HCT116 (cell line): Measurements from ENCODE around the gene LSAMP. TPM values are rescaled to one million over a fixed set of nuclear protein-coding genes. Genes with fewer than 3 reads are reported as not detected.

Experiments used
- ATAC-seq: fragments of 200-7000 bp; cut with Tn5 transposase; 2 replicates; pipeline ENCODE4 v1.9.1; 2020; ENCODE audit warnings: mild to moderate bottlenecking, moderate library complexity
- BruUV-seq: library from RNA; stranded (reverse); fragments of 400-500 nt; replicated peaks from 2 replicates; lab custom pipeline; 2021; lab: Mats Ljungman, UMichigan
- CTCF ChIA-PET: fragments of 300-600 bp; sonication (Branson Sonifier 250); formaldehyde crosslinking; loops from one replicate; lab custom pipeline; 2021; ENCODE audit warnings: antibody characterized with exemption; lab: Charles Lee
- POLR2A ChIA-PET: fragments of 300-600, 350-600 bp; sonication (Branson Sonifier 250); formaldehyde crosslinking; loops from one replicate; lab custom pipeline; 2021; ENCODE audit warnings: antibody characterized with exemption; lab: Charles Lee
- RAD21 ChIA-PET, 2 experiments: fragments of 300-600 bp; sonication (Branson Sonifier 250); formaldehyde crosslinking; loops; one replicate each; lab custom pipeline; 2023; ENCODE audit warnings: low total read pairs in 2 of 2; ENCODE audit not compliant: uncharacterized antibody in 2 of 2, unreplicated experiment in 2 of 2, low non-redundant PET in 1 of 2; lab: Charles Lee
- DNase-seq: peaks from one replicate; pipeline ENCODE4 v3.0.0-alpha.2; 2010; ENCODE audit warnings: low read depth, low spot score
- H2AFZ ChIP-seq: fragments of 200-600 bp; shearing (Covaris generic), sonication (generic); 2 replicates; pipeline ENCODE4 v1.6.1; 2017; ENCODE audit warnings: low read depth, mixed run types, mixed read lengths, antibody characterized with exemption, low read length; ENCODE audit not compliant: poor library complexity, severe bottlenecking
- H3K27ac ChIP-seq: 2 replicates; pipeline ENCODE4 v1.5.1; 2012; ENCODE audit warnings: low read depth, low read length
- H3K27me3 ChIP-seq: fragments of 200-600 bp; sonication (generic); 2 replicates; pipeline ENCODE4 v1.6.1; 2016; ENCODE audit warnings: mixed run types, low read length, mixed read lengths; ENCODE audit not compliant: insufficient read depth
- H3K36me3 ChIP-seq, 2 experiments: fragments of 200-500 bp in 1 of 2; fragments of 200-600 bp in 1 of 2; sonication (Bioruptor generic) in 1 of 2; sonication (generic) in 1 of 2; 2 replicates each; pipeline versions ENCODE4 v1.5.1 to v1.6.1; 2014 to 2016; ENCODE audit warnings: low read length in 2 of 2, inconsistent platforms in 1 of 2, mixed read lengths in 1 of 2, mixed run types in 1 of 2; ENCODE audit not compliant: insufficient read depth in 2 of 2, control insufficient read depth in 1 of 2
- H3K4me1 ChIP-seq, 2 experiments: fragments of 200-600 bp in 1 of 2; sonication (generic) in 1 of 2; 2 replicates each; pipeline versions ENCODE4 v1.5.1 to v1.6.1; 2012 to 2017; ENCODE audit warnings: low read length in 2 of 2, inconsistent platforms in 1 of 2, mild to moderate bottlenecking in 1 of 2, mixed read lengths in 1 of 2, mixed run types in 1 of 2, moderate library complexity in 1 of 2; ENCODE audit not compliant: insufficient read depth in 2 of 2, control insufficient read depth in 1 of 2
- H3K4me2 ChIP-seq: fragments of 200-600 bp; sonication (generic); 2 replicates; pipeline ENCODE4 v1.6.1; 2017; ENCODE audit warnings: mixed run types, low read length, mixed read lengths
- H3K4me3 ChIP-seq, 2 experiments: fragments of 200-600 bp in 1 of 2; sonication (generic) in 1 of 2; replicated peaks in 1 of 2; 2 replicates each; pipeline ENCODE4 v1.5.1; 2011 to 2016; ENCODE audit warnings: low read length in 2 of 2, control low read depth in 1 of 2, low read depth in 1 of 2, mild to moderate bottlenecking in 1 of 2, mixed read lengths in 1 of 2, mixed run types in 1 of 2
- H3K79me2 ChIP-seq: fragments of 200-600 bp; sonication (generic); 2 replicates; pipeline ENCODE4 v1.6.1; 2017; ENCODE audit warnings: mild to moderate bottlenecking, mixed run types, low read length, moderate library complexity, mixed read lengths; ENCODE audit not compliant: insufficient read depth
- H3K9ac ChIP-seq: fragments of 200-600 bp; sonication (generic); 2 replicates; pipeline ENCODE4 v1.6.1; 2016; ENCODE audit warnings: low read length, mixed read lengths
- H3K9me2 ChIP-seq: fragments of 200-600 bp; sonication (generic), shearing (Covaris generic); 2 replicates; pipeline ENCODE4 v1.6.1; 2017; ENCODE audit warnings: mixed run types, mild to moderate bottlenecking, moderate library complexity; ENCODE audit not compliant: insufficient read depth
- H3K9me3 ChIP-seq, 2 experiments: fragments of 200-500 bp in 1 of 2; fragments of 200-600 bp in 1 of 2; sonication (Bioruptor generic) in 1 of 2; sonication (generic) in 1 of 2; 2 replicates each; pipeline ENCODE4 v1.6.1; 2014 to 2017; ENCODE audit warnings: low read length in 2 of 2, mixed read lengths in 2 of 2, inconsistent platforms in 1 of 2, low read depth in 1 of 2, mild to moderate bottlenecking in 1 of 2, mixed run types in 1 of 2, moderate library complexity in 1 of 2; ENCODE audit not compliant: control insufficient read depth in 1 of 2, insufficient read depth in 1 of 2
- H4K20me1 ChIP-seq: fragments of 200-600 bp; sonication (generic), shearing (Covaris generic); 2 replicates; pipeline ENCODE4 v1.6.1; 2017; ENCODE audit warnings: mixed run types, mild to moderate bottlenecking, moderate library complexity; ENCODE audit not compliant: insufficient read depth
- ATF3 ChIP-seq: IDR thresholded peaks from 2 replicates; pipeline ENCODE4 v1.6.1; 2012
- CEBPB ChIP-seq: IDR thresholded peaks from 2 replicates; pipeline ENCODE4 v1.6.1; 2012; ENCODE audit warnings: low read depth
- EGR1 ChIP-seq: IDR thresholded peaks from 2 replicates; pipeline ENCODE4 v1.6.1; 2012; ENCODE audit warnings: low read depth
- EZH2phosphoT487 ChIP-seq: fragments of 200-600 bp; IDR thresholded peaks from 2 replicates; pipeline ENCODE4 v1.6.1; 2018; ENCODE audit warnings: antibody characterized with exemption, borderline replicate concordance
- FOSL1 ChIP-seq: IDR thresholded peaks from 2 replicates; pipeline ENCODE4 v1.6.1; 2012; ENCODE audit warnings: low read depth
- JUND ChIP-seq: IDR thresholded peaks from 2 replicates; pipeline ENCODE4 v1.6.1; 2012
- POLR2AphosphoS5 ChIP-seq: IDR thresholded peaks from 2 replicates; pipeline ENCODE4 v1.6.1; 2011; ENCODE audit warnings: mild to moderate bottlenecking, low read depth, low read length, moderate library complexity
- RAD21 ChIP-seq: IDR thresholded peaks from 2 replicates; pipeline ENCODE4 v1.6.1; 2012; ENCODE audit warnings: low read depth, mild to moderate bottlenecking
- ZBTB33 ChIP-seq: IDR thresholded peaks from 2 replicates; pipeline ENCODE4 v1.6.1; 2011; ENCODE audit warnings: mild to moderate bottlenecking, low read length, moderate library complexity; ENCODE audit not compliant: insufficient replicate concordance; ENCODE audit errors: extremely low read depth
- ZNF274 ChIP-seq: fragments of 200-500 bp; sonication (Bioruptor generic); IDR thresholded peaks from 2 replicates; pipeline ENCODE4 v1.6.1; 2014; ENCODE audit warnings: mild to moderate bottlenecking, low read depth, low read length, inconsistent platforms
- intact Hi-C: fragments of 100-400 bp; cut with micrococcal nuclease; formaldehyde crosslinking; loops from 2 replicates; pipeline ENCODE4 v1.10.0; 2022
- total RNA-seq: library from RNA; stranded (reverse); gene quantifications from one replicate; pipeline ENCODE4 v1.2.1, GENCODE V29; 2021; ENCODE audit not compliant: unreplicated experiment

The LSAMP gene
- total RNA-seq, 1 experiment from 2014 or later = 0.25 TPM

- TF ChIP-seq ZBTB33 = no peak
- no peak for TF ChIP-seq JUND
- no peak for TF ChIP-seq EZH2phosphoT487
- no peak for TF ChIP-seq EGR1
- TF ChIP-seq ZNF274 = no peak
Measured at GRCh38 chr3:115805520-115805919, 639.8 kb downstream of the LSAMP start (continued).

GRCh38 chr3:115804713-115805119 lies 640.6 kb downstream of the LSAMP start:
- no TSS peak for BruUV-seq
- Histone ChIP-seq H3K4me3 (no peak overlapping the region), H3K27ac (no peak overlapping the region), H3K79me2 (no peaks in the 10 kb centered on the region), H3K9me2 (no peaks in the 10 kb centered on the region), H2AFZ (no peak overlapping the region), H3K9ac (no peak overlapping the region), H4K20me1 (no peaks in the 10 kb centered on the region), H3K9me3 (no peaks in the 10 kb centered on the region), H3K4me1 (peaks cover 7 to 19% of the 10 kb centered on the region in 2 experiments; a peak in 3 of 4 replicates), H3K27me3 (no peaks in the 10 kb centered on the region), H3K36me3 (no peaks in the 10 kb centered on the region), H3K4me2 (no peak overlapping the region)
- intact Hi-C loops = no loop called here
- POLR2A ChIA-PET = no interaction called here
- TF ChIP-seq RAD21 (no peak), FOSL1 (no peak), ZNF274 (no peak), POLR2AphosphoS5 (no peak), ATF3 (no peak), CEBPB (peak; percentile 43; the same call in 1 of the 2 replicates)
- ATAC-seq (no peak), DNase-seq (no peak)
- CTCF ChIA-PET = interaction anchor here (0.7 to 1.8 kb wide), 2 partner anchors 10 to 20 kb away, joined by 3 to 8 read pairs; no protein-coding TSS in a partner anchor
- RAD21 ChIA-PET = no interaction called here
